Hepatocyte (in vitro differentiated cells): Measurements from ENCODE around the gene FOXL1.

Source experiments
- CTCF ChIP-seq: fragments of 200-600 bp; sonication (generic); IDR thresholded peaks from 2 replicates; pipeline ENCODE4 v1.5.1; 2016; ENCODE audit warnings: antibody characterized with exemption, mild to moderate bottlenecking; ENCODE audit not compliant: poor library complexity
- EZH2 ChIP-seq: fragments of 200-600 bp; sonication (generic); IDR thresholded peaks from 2 replicates; pipeline ENCODE4 v1.6.1; 2016; ENCODE audit warnings: antibody characterized with exemption, mild to moderate bottlenecking, borderline replicate concordance

- TF ChIP-seq EZH2 = no peak
- TF ChIP-seq CTCF = no peak
These were observed 1.1 kb downstream of the FOXL1 start for GRCh38 chr16:86579268-86580062.
